Stimulated activated CD4-positive, alpha-beta T cell treated with anti-CD3 and anti-CD28 coated beads, Interleukin-1b, Interleukin-23, amount 100 ng/mL, for 1 hour (primary cell): Measurements from ENCODE around the gene ENDOG.
"Not testable (repeated sequence)": the region's sequence is repeated elsewhere in the genome, so short reads cannot be mapped to it uniquely, and the experiment has no call there.

ENCODE experiments used
- DNase-seq, 2 donors: peaks; one replicate each; pipeline ENCODE4 v3.0.0-alpha.2; 2020; ENCODE audit warnings: low read depth in 2 of 2

The ENDOG gene

GRCh38 chr9:128818099-128818838 is at the start of gene ENDOG:
TSS of gene ENDOG (plus strand) at chr9:128818500. CDS start at chr9:128818685, 185 bp downstream.
- peak; percentile 94 to 96 for DNase-seq

GRCh38 chr9:128768606-128769005 is 49.7 kb upstream of the ENDOG start:
- DNase-seq: no peak

DNA sequence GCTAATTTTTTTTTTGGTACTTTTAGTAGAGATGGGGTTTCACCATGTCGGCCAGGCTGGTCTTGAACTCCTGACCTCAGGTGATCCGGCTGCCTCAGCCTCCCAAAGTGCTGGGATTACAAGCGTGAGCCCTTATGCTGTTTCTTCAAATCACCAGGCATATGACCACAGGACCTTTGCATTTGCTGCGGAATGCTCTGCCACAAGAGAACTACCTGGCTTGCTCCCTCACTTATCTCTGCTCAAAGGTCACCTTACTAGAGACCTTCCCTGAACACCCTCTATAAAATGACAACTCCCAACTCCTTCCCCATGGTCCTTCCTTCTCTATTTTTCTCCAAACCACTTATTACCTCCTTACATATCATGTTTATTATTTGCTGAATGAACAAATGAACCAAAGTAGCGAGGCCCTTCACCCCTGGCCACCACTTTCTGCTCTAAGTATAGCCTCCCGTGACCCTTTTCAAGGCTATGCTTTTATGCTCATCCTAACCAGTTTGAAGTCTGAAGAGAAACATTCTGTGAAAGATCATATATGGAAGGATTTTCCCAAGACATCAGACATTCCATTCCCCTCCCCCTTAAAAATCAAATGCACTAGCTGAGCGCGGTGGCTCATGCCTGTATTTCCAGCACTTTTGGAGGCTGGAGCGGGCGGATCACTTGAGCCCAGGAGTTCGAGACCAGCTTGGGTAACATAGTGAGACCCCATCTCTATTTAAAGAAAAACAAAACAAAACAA is 47.8 kb upstream of the ENDOG start:
- DNase-seq: no peak

DNA sequence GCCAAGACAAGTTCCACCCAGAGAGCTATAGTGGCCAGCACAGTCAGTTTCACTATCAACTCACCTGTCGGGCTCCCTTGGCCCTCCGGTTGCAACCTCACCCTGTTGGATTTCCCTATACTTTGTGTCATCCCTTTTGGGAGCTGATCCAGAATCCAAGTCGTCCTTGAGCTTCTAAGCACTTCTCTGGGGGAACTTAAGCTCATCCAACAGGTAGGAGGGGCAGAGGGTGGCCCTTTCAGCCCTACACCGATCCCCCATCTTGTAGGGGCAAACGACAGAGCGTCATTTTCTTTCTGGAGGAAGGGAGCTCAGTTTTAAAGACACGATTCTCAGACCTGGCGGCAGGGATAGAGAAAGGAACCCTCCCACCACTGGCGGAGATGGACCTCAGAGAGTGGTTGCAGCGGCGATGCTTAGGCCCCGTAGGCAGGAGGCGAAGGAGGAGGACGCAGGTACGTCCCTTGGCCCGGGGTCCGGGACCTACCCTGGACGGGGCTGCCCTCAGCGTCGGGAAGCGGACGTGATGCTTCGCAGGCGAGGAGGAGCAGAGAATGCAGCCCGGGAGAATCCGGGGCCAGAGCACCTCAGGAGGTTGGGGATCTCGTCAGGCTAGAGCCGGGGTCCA is 47.1 kb upstream of the ENDOG start:
- DNase-seq: no peak

GRCh38 chr9:128771745-128772519 is 46.4 kb upstream of the ENDOG start, which contains the start of gene ZER1:
TSS of gene ZER1 (minus strand) at chr9:128771927. CDS start at chr9:128755565, 16,362 bp downstream.
- peak; percentile 81 to 94 for DNase-seq

DNA sequence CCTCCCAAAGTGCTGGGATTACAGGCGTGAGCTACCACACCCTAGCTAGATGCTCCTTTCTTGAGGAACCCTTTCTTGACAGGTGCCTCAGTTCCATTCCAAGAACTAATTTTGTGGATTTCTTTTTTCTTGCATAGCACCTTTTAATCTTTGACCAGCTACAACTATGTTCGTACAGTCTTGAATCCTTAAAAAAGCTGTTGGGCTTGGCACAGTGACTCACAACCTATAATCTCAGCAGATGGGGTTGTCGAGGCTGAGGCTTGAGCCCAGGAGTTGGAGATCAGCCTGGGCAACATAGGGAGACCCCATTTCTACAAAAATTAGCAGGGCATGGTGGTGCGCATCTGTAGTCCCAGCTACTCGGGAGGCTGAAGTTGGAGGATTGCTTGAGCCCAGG is 45.3 kb upstream of the ENDOG start:
- DNase-seq: no peak

GRCh38 chr9:128774804-128775203 is 43.5 kb upstream of the ENDOG start:
- DNase-seq: no peak

GRCh38 chr9:128780093-128780492 is 38.2 kb upstream of the ENDOG start:
- not testable (repeated sequence) for DNase-seq

GRCh38 chr9:128781187-128782070 is 36.9 kb upstream of the ENDOG start:
- no peak for DNase-seq

GRCh38 chr9:128782669-128783068 is 35.6 kb upstream of the ENDOG start:
- no peak for DNase-seq

GRCh38 chr9:128785427-128785826 is 32.9 kb upstream of the ENDOG start:
- DNase-seq: no peak

- peak; percentile 78 to 81 for DNase-seq
These were observed 31.4 kb upstream of the ENDOG start, which contains the start of gene TBC1D13 for GRCh38 chr9:128786681-128787601. TSS of gene TBC1D13 (plus strand) at chr9:128787253. CDS start at chr9:128787354, 101 bp downstream.

DNA sequence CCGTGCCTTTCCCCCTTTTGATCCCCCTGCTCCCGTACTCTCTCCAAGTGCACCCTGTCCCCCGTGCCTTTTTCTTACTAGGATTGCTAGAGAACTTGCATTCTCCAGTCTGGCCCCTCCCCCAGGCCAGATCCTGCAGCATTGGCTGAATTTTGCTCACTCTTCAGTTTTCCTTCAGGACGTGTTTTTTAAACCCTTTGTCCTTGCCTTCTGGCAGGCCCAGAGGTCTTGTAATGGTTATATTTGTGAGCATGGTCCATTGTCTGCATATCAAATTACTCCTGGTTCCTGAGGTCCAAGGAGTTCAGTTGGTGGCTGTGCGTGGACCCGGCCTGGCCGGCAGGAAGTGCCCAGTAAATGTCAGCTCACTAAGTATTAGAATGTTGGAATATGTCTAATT is 30.6 kb upstream of the ENDOG start:
- no peak for DNase-seq

DNA sequence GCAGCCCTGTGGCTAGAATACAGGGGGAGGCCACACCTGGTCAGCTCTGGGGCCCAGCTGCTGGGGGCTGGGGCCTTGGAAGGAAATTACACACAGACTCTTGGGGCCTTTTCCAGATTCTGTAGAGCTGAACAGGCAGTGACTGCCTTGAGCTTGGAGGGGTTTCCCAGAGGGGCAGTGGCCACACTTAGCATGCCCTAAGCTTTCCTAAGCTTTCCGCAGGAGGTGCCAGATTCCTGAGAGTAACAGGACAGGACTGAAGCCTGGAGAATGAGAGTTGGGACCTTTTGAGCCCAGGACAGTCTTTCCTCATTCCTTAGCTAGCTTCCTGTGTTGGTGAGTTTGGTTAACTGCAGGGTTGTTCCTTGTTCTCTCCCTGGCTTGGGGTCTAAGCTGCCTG is 29.9 kb upstream of the ENDOG start:
- no peak for DNase-seq

DNA sequence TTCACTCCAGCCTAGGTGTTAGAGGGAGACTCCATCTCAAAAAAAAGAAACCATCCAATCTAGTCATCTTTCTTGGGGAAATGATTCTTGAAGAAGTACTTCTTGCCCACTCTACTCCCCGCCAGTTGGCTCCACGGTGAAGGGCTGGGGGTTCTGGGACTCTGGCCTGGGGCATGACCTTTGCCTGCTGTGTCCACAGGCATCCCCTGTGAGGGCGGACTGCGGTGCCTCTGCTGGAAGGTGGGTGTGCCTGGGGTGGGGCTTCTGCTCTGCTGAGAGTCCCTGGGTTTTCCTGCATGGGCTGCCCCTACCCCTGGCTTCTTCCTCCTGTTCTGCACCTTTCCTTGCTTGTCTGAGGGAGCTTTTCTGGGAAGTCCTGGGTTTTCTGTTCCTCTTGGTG is 27.8 kb upstream of the ENDOG start:
- DNase-seq: no peak

DNA sequence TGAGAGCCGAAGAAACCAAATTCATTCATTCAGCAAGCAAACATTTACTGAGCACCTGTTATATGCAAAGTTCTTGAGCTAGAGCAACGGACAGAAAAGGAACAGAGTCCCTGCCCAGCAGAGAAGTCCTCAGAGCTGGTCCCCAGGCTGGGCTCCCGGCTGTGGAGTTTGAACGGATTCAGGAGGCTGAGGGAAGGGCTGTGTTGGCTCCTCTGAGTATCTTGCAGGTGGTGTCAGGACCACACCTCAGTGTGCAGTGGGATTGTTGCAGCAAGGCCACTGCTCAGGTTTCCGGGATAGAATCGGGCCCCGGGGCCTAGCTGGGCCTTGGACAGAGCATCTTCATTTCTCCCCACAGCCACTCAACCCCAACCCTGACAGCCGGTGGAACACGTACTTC is 26.2 kb upstream of the ENDOG start:
- DNase-seq: no peak

DNA sequence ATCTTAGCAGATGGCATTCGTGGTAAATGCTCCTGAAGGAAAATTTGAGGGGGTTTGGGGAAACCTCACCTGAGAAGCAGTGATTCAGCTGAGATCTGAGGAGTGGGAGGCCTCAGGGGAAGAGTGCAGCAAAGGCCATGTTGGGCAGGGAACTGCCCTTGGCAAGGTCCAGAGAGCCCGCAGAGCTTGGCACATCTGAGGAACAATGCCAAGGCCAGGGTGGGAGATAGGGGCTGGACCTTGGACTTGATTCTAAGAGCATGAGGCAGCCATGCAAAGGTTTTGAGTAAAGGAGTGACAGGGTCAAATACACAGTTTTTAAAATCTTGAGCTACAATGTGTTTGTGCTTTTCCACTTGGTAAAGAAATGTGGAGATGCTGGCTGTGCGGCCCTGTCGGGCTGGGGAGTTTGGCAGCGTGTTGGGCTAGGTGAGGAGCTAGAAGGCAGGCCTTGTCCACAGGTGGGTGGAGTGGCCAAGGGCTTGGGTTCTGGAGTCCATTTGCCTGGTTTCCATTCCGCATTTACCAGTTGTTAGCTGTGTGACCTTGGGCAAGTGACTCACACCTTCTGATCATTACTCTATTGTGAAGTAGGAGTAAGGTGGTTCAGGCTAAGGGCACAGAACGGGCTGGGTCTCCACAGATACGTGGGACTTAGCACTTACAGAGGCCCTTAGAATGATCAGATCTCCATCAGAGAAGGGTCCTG is 25.2 kb upstream of the ENDOG start:
- DNase-seq: no peak

- DNase-seq: not testable (repeated sequence)
These were observed 23.3 kb upstream of the ENDOG start for GRCh38 chr9:128794961-128795360.

GRCh38 chr9:128798896-128799295 is 19.4 kb upstream of the ENDOG start:
- no peak for DNase-seq
